Measurements from ENCODE around the gene FBXO17. TPM values are rescaled to one million over a fixed set of nuclear protein-coding genes. Genes with fewer than 3 reads are reported as not detected.
A peak's percentile ranks its signal among the peaks of the same experiment; 100 is the strongest.

FBXO17 gene
- total and polyA plus RNA-seq, 2 of the 13 experiments (the other 11 are each of a cell fraction or from before 2014, with no cell fraction given) = 22.1 to 58.7 TPM

GRCh38 chr19:38975214-38975860, at the start of gene FBXO17 (continued):
- no peak for TF ChIP-seq ZNF207 (IDR thresholded peaks at IDR 0.05; ENCODE audit: borderline replicate concordance)
- TF ChIP-seq HIC2 (CRISPR knock-in tag; IDR thresholded peaks at IDR 0.05; ENCODE audit: low read depth) = no peak; the same call in none of the 2 replicates
- no peak for TF ChIP-seq ZSCAN20 (CRISPR knock-in tag; IDR thresholded peaks at IDR 0.05; ENCODE audit: borderline replicate concordance)
- TF ChIP-seq THAP9 (CRISPR knock-in tag; IDR thresholded peaks at IDR 0.05; ENCODE audit: borderline replicate concordance) = no peak; the same call in 1 of the 2 replicates
- no peak for TF ChIP-seq ZNF276 (CRISPR knock-in tag; IDR thresholded peaks at IDR 0.05; ENCODE audit: low read depth)
- no peak for TF ChIP-seq TSC22D2 (CRISPR knock-in tag; IDR thresholded peaks at IDR 0.05; ENCODE audit: borderline replicate concordance)
- TF ChIP-seq TOPORS (CRISPR knock-in tag; IDR thresholded peaks at IDR 0.05) = no peak
- no peak for TF ChIP-seq ZFYVE20 (CRISPR knock-in tag; IDR thresholded peaks at IDR 0.05; ENCODE audit: borderline replicate concordance, low read depth)
- TF ChIP-seq TAF15 (IDR thresholded peaks at IDR 0.05; ENCODE audit: low read depth, low read length, poor library complexity, severe bottlenecking) = no peak
- TF ChIP-seq ZFP1 (CRISPR knock-in tag; IDR thresholded peaks at IDR 0.05) = no peak
- TF ChIP-seq ZNF326 (CRISPR knock-in tag; IDR thresholded peaks at IDR 0.05; ENCODE audit: borderline replicate concordance) = no peak
- peak; percentile 52; the same call in 1 of the 2 replicates for TF ChIP-seq HDAC2 (CRISPR knock-in tag; IDR thresholded peaks at IDR 0.05)
- TF ChIP-seq HNF4G (IDR thresholded peaks at IDR 0.05; ENCODE audit: borderline replicate concordance, low read depth, low read length) = no peak
- TF ChIP-seq HNF4G (CRISPR knock-in tag; IDR thresholded peaks at IDR 0.05; ENCODE audit: borderline replicate concordance, low read depth) = no peak
- TF ChIP-seq MXD4 (CRISPR knock-in tag; IDR thresholded peaks at IDR 0.05) = peak; percentile 25; the same call in 1 of the 2 replicates
- TF ChIP-seq PHF21A (CRISPR knock-in tag; IDR thresholded peaks at IDR 0.05) = no peak
- no peak; the same call in 1 of the 2 replicates for TF ChIP-seq SMAD3 (CRISPR knock-in tag; IDR thresholded peaks at IDR 0.05)
- TF ChIP-seq REL (CRISPR knock-in tag; conservative IDR thresholded peaks at IDR 0.05) = no peak; the same call in 1 of the 2 replicates
- no peak for TF ChIP-seq RFX5 (IDR thresholded peaks at IDR 0.05; ENCODE audit: low read depth, low read length)
- TF ChIP-seq ZNF780A (CRISPR knock-in tag; IDR thresholded peaks at IDR 0.05) = 0 out of 2 replicates have a peak, but pooled peaks have one; percentile 61
- TF ChIP-seq ZNF704 (CRISPR knock-in tag; IDR thresholded peaks at IDR 0.05; ENCODE audit: borderline replicate concordance) = no peak
- TF ChIP-seq KMT2A (CRISPR knock-in tag; IDR thresholded peaks at IDR 0.05) = peak; percentile 38
- TF ChIP-seq ATRX (CRISPR knock-in tag; IDR thresholded peaks at IDR 0.05; ENCODE audit: borderline replicate concordance) = no peak
